KOPT-K1 (cell line): ENCODE measurements around the gene BCL11B.

Experiments
- H3K27ac ChIP-seq: fragments of 200-600 bp; sonication (generic); 2 replicates; pipeline ENCODE4 v1.5.1; 2016; ENCODE audit warnings: antibody characterized with exemption, mild to moderate bottlenecking, low read depth, low read length; ENCODE audit not compliant: poor library complexity, severe bottlenecking
- H3K36me3 ChIP-seq: fragments of 200-600 bp; sonication (generic); 2 replicates; pipeline ENCODE4 v1.5.1; 2017; ENCODE audit warnings: antibody characterized with exemption, mild to moderate bottlenecking, low read length, moderate library complexity; ENCODE audit not compliant: insufficient read depth
- H3K9me3 ChIP-seq: fragments of 200-600 bp; sonication (generic); 2 replicates; pipeline ENCODE4 v1.5.1; 2017; ENCODE audit warnings: antibody characterized with exemption, low read length, mild to moderate bottlenecking; ENCODE audit not compliant: insufficient read depth, poor library complexity, severe bottlenecking

BCL11B gene

GRCh38 chr14:99203801-99204200, 68.2 kb downstream of the BCL11B start:
- Histone ChIP-seq H3K36me3 (peaks cover 100% of the 10 kb centered on the region), H3K9me3 (no peaks in the 10 kb centered on the region), H3K27ac (no peak overlapping the region)

- no peaks in the 10 kb centered on the region for H3K9me3 ChIP-seq
- H3K27ac ChIP-seq = no peak overlapping the region
- peaks cover 100% of the 10 kb centered on the region for H3K36me3 ChIP-seq
Observed at GRCh38 chr14:99203080-99203479, 68.9 kb downstream of the BCL11B start.

GRCh38 chr14:99202516-99202915, 69.5 kb downstream of the BCL11B start:
- H3K36me3 ChIP-seq = peaks cover 100% of the 10 kb centered on the region
- no peaks in the 10 kb centered on the region for H3K9me3 ChIP-seq
- H3K27ac ChIP-seq = no peak overlapping the region

GRCh38 chr14:99201351-99202073, 70.5 kb downstream of the BCL11B start:
- Histone ChIP-seq H3K27ac (no peak overlapping the region), H3K36me3 (peaks cover 100% of the 10 kb centered on the region), H3K9me3 (no peaks in the 10 kb centered on the region)

GRCh38 chr14:99200654-99201005, 71.4 kb downstream of the BCL11B start:
- Histone ChIP-seq H3K27ac (no peak overlapping the region), H3K36me3 (peaks cover 100% of the 10 kb centered on the region), H3K9me3 (no peaks in the 10 kb centered on the region)

GRCh38 chr14:99199846-99200653, 71.9 kb downstream of the BCL11B start:
- H3K36me3 ChIP-seq = peaks cover 100% of the 10 kb centered on the region
- no peaks in the 10 kb centered on the region for H3K9me3 ChIP-seq
- no peak overlapping the region for H3K27ac ChIP-seq

- peaks cover 100% of the 10 kb centered on the region for H3K36me3 ChIP-seq
- H3K27ac ChIP-seq = no peak overlapping the region
- H3K9me3 ChIP-seq = no peaks in the 10 kb centered on the region
Observed at GRCh38 chr14:99198746-99199502, 73.1 kb downstream of the BCL11B start.

GRCh38 chr14:99196310-99196650, 75.7 kb downstream of the BCL11B start:
- no peak overlapping the region for H3K27ac ChIP-seq
- H3K9me3 ChIP-seq = no peaks in the 10 kb centered on the region
- H3K36me3 ChIP-seq = peaks cover 100% of the 10 kb centered on the region

- no peaks in the 10 kb centered on the region for H3K9me3 ChIP-seq
- no peak overlapping the region for H3K27ac ChIP-seq
- peaks cover 100% of the 10 kb centered on the region for H3K36me3 ChIP-seq
Observed at GRCh38 chr14:99195602-99196309, 76.2 kb downstream of the BCL11B start.

GRCh38 chr14:99194736-99195135, 77.3 kb downstream of the BCL11B start:
- Histone ChIP-seq H3K9me3 (no peaks in the 10 kb centered on the region), H3K36me3 (peaks cover 100% of the 10 kb centered on the region), H3K27ac (no peak overlapping the region)

GRCh38 chr14:99194136-99194535, 77.9 kb downstream of the BCL11B start:
- Histone ChIP-seq H3K27ac (no peak overlapping the region), H3K36me3 (peaks cover 100% of the 10 kb centered on the region), H3K9me3 (no peaks in the 10 kb centered on the region)

GRCh38 chr14:99192830-99193229, 79.2 kb downstream of the BCL11B start:
- no peak overlapping the region for H3K27ac ChIP-seq
- H3K9me3 ChIP-seq = no peaks in the 10 kb centered on the region
- H3K36me3 ChIP-seq = peaks cover 99% of the 10 kb centered on the region

GRCh38 chr14:99192028-99192621, 79.9 kb downstream of the BCL11B start:
- H3K27ac ChIP-seq = no peak overlapping the region
- peaks cover 99% of the 10 kb centered on the region for H3K36me3 ChIP-seq

GRCh38 chr14:99191395-99192027, 80.5 kb downstream of the BCL11B start:
- H3K36me3 ChIP-seq = peaks cover 99% of the 10 kb centered on the region
- H3K9me3 ChIP-seq = no peaks in the 10 kb centered on the region
- no peak overlapping the region for H3K27ac ChIP-seq

More at GRCh38 chr14:99192028-99192621, 79.9 kb downstream of the BCL11B start:
- H3K9me3 ChIP-seq = no peaks in the 10 kb centered on the region
